Measurements from ENCODE around the gene PACSIN2.

GRCh38 chr22:42943981-42944380 lies 71.0 kb downstream of the PACSIN2 start:
- TF ChIP-seq CTCF (IDR thresholded peaks at IDR 0.05) (no peak), POLR2AphosphoS5 (IDR thresholded peaks at IDR 0.05; ENCODE audit: low read depth, low read length) (no peak), SIN3A (IDR thresholded peaks at IDR 0.05; ENCODE audit: borderline replicate concordance, insufficient read depth, low read depth, low read length) (no peak)
